ENCODE data around the gene GADD45G.

GRCh38 chr9:89622933-89623861 is 18.4 kb downstream of the GADD45G start:
- TF ChIP-seq RAD21 (IDR thresholded peaks at IDR 0.05; ENCODE audit: low read depth), result no peak
- no peak for TF ChIP-seq TAF1 (IDR thresholded peaks at IDR 0.05; ENCODE audit: low read depth)
- no peak for TF ChIP-seq NFIC (IDR thresholded peaks at IDR 0.05)

All from Ishikawa (cell line).